GM21786 (cell line): ENCODE data around the gene STAG1.
"Not testable (repeated sequence)": the region's sequence is repeated elsewhere in the genome, so short reads cannot be mapped to it uniquely, and the experiment has no call there.

Experiments
- ATAC-seq: cut with Tn5 transposase; IDR thresholded peaks from one replicate; pipeline ENCODE4 v1.9.1; 2021; ENCODE audit not compliant: unreplicated experiment

Gene STAG1

DNA sequence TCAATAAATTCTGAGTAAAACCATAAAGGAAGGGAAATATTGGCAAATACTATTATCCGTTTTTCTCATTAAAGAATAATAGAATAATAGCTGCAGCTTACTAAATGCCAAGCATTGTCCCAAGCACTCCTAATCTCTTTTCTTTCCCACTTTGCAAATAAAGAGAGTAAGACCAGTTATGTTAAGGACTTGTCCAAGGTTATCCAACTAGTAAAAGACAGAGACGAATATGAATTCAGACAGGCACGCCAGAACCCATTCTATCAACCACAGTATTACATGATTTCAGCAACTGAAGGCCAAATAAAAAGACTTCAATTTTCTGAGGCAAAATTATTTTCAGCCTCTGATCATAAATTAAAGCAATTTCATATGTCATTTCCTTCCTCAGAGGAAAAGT, 235.5 kb downstream of the STAG1 start:
- no peak for ATAC-seq

DNA sequence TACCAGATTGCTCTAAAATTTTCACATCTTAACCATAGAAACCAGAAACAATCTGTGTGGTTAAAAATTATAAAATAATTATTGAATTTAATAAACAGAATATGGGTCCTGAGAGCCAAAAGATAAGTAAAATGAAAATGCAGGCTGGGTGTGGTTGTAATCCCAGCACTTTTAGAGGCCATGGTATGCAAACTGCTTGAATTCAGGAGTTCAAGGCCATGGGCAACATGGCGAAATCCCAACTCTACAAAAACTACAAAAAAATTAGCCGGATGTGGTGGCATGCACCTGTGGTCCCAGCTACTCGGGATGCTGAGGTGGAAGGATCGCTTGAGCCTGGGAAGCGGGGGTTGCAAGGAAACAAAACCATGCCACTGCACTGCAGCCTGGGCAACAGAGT, 236.1 kb downstream of the STAG1 start:
- ATAC-seq: no peak

DNA sequence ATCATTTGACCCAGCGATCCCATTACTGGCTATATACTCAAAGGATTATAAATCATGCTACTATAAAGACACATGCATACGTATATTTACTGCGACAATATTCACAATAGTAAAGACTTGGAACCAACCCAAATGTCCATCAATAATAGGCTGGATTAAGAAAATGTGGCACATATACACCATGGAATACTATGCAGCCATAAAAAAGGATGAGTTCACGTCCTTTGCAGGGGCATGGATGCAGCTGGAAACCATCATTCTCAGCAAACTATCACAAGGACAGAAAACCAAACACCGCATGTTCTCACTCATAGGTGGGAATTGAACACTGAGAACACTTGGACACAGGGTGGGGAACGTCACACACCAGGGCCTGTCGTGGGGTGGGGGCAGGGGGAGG, 237.6 kb downstream of the STAG1 start:
- ATAC-seq: not testable (repeated sequence)

DNA sequence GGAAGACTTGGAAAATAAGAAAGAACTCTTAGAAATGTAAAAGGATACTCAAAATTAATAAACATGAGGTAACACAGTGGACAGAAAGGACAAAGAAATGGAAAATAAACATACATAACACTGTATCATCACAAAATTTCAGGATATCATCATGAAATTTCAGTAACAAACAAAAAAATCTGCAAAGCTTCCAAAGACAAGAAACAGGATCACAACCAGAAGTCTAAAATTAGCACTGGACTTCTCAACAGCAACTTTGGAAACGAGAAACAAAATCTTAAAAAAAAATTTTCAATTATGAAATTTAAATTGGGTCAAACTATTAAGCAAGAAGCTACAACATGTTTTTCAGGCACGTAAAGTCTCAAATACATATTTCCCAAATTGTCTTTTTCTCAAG, 238.8 kb downstream of the STAG1 start:
- no peak for ATAC-seq

DNA sequence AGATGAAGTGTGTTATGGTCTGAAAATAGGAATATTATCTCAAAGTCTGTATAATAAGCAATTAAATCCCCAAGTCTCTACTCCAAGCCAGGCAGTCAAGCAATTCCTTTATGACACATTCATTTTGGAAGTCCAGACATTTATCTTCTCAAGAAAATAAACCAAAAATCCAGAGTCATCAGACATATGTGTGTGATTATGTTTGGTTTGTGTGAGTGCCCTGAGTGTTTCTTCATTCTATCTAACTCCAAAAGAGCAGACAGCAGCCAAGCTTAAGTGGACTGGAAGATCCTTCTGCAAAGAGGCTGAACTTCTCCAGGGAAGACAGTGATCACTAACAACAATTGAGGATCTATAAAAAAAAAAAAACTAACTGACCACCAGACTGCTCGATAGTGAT, 239.8 kb downstream of the STAG1 start:
- no peak for ATAC-seq

DNA sequence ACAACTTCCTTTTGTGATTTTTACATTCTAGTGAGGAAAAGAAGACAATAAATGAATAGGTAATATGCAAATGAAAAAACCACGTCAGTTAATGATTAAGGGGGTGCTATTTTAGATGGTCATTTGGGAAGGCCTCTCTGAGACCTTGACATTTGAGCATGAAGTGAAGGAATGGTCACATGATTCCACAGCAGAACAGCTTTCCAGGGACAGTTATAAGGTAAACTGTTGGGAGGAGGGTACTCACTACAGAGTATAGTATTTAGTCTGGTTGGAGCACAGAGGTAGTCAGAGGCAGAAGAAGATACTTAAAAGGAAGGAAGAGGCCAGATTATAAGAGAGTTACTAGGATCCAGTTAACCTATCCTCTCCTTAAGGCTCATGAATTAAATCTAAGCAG, 246.5 kb downstream of the STAG1 start:
- ATAC-seq: no peak

DNA sequence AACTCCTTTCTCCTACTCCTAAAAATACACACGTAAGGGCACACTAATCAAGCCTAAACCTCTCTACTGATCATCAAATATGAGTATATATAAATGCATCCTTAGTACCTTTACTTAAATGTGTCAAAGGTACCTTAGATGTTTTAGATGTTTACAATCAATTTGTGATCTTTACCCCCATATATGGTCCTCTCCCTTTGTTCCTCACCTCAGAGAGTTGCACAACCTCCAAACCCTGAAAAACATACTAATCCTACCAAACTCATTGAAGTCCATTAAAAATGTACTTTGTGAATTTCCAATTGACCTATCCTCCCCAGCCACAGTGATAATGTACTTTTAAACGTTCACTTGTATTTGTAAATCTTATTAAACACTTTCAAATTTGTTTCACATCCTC, 249.1 kb downstream of the STAG1 start:
- ATAC-seq: no peak

DNA sequence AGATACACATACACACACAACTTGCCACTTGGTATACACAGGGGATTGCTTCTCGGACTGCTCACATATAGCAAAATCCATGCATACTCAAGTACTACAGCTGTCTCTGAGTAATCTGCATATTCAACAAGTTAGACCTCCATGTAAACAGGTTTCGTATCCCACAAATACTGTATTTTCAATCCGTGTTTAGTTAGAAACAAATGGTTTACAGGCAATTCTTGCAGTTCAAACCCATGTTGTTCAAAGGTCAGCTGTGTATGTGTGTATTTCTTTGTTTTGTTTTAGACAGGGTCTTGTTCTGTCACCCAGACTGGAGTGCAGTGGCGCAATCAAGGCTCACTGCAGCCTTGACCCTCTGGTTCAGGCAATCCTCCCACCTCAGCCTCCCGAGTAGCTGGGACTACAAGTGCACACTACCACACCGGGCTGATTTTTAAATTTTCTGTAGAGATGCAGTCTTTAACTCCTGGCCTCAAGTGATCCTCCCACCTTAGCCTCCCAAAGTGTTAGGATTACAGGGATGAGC, 253.2 kb downstream of the STAG1 start:
- no peak for ATAC-seq

DNA sequence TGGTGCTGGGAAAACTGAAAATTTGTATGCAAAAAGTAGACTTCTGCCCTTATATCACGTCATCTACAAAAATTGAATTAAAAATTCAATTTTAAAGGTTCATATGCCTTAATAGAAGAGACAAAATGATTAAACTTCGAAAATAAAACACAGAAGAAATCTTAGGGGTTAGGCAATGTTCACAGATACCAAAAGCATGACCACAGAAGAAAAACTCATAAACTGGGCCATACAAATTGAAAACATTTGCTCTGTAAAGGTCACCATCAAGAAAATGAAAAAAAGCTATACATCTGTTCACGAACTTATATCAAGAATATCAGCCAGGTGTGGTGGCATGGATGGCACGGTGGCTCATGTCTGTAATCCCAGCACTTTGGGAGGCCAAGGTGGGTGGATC, 257.0 kb downstream of the STAG1 start:
- ATAC-seq: no peak

DNA sequence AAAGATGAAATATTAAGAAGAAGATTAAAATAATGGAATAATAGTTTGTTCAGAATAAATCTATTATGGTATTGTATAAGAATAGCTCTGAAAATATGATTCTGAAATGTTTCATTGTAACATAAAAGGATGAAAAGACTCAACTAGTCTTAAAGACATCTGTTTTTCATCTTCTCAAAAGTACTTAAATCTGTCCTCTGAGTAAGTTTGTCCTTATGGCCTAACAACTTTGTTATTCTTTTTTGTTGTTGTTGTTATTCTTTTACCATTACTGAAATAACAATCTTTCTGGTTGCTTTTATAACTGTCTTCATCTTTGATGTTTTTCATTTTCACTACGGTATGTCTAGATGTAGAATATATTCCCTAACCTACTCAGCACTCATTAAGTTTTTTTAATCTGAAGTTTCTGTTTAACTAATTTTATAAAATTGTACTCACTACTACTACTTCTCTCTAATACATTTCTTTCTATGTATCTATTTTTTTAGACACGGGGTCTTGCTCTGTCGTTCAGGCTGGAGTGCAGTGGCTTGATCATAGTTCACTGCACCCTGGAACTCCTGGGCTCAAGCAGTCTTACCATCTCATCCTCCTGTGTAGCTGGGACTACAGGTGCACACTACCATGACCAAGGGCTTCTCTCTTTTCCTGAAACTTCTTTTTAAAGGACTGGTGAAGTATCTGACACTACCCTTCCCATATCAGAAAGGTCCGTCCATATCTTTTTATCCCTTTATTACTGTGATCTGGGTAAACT, 261.4 kb downstream of the STAG1 start:
- ATAC-seq: no peak

DNA sequence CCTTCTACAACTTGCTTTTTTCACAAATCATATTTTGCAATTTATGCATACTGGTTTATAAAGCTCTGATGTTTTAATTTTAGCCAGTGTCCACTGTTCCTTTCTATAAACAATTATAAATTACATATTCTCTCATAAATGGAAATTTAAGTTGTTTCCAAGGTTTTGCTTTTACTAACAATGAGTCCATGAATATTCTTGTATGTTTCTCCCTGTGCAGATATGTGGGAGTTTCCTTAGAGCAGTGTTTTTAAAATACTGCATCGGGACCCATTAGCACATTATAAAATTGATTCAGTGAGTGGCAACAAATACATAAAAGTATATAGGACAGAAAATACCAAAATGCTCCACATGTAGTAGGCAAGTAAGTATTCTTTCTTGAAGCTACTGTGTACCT, 266.4 kb downstream of the STAG1 start:
- no peak for ATAC-seq

DNA sequence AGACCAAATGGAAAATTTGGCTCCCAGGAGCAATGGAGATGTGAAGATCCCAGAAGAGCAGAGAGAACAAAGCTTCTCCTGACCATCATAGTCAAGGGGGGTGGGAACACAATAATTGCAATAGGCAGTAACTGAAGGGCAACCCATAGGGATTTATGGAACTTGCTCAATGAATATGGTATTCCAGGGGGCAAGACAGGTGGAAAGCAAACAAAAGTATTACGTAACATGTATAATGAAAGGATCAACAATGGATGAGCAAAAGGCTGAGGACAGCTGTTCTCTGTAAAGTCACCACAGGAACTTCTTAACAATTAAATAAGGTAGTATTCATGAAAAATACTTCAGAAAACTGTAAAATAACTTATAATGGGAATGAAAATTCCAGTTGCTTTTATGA, 275.9 kb downstream of the STAG1 start:
- ATAC-seq: no peak

DNA sequence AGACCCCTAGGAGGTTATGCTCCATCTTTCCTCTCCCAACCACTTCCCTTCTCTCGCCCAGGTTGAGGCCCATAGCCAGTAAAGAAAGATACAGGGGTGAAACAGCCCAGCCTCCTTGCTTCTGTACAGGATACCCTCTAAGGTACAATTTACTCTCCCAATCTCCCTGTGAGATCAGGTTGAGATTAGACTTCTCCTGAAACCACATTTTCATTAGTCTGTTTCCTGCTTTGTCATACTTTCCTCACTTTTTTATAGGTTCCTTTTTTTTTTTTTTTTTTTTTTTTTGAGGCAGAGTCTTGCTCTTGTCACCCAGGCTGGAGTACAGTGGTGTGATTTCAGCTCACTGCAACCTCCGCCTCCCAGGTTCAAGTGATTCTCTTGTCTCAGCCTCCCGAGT, 277.3 kb downstream of the STAG1 start:
- not testable (repeated sequence) for ATAC-seq

DNA sequence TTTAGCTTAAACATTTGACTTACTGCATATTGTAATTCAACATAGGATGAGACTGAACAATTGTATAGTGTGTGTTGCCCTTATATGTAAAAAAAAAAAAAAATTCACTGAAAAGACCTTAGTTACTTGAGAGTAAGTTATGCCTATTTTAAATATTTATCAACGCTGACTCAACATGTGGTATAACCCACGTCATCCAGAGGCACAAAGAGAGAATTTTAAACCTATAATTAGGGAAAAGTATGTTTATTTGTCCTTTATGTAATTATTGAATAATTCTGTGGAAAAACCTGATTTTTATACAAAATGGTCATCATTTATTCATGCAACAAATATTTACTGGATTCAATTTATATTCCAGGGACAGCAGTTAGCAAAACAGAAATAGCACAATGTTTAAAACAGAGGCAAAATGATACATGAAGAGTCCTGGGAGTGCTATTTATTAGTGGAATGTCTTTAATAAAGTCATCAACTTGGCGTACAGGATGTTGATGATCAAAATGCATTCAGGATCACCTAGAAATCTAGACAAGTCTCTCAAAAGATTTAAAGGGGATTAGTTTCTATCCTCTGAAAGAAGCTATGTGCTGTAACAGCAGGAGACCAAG, 278.4 kb downstream of the STAG1 start:
- ATAC-seq: no peak

DNA sequence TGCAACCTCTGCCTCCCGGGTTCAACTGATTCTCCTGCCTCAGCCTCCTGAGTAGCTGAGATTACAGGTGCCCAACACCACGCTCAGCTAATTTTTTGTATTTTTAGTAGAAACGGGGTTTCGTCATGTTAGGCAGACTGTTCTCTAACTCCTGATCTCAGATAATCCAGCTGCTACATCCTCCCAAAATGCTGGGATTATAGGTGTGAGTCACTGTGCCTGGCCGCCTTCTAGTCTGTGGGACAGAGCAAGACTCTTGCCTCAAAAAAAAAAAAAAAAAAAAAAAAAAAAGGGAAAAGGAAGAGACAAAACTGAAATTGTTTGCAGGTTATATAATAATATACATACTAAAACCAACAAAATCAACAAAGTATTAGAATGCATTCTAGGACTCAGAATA, 286.9 kb downstream of the STAG1 start:
- no peak for ATAC-seq

DNA sequence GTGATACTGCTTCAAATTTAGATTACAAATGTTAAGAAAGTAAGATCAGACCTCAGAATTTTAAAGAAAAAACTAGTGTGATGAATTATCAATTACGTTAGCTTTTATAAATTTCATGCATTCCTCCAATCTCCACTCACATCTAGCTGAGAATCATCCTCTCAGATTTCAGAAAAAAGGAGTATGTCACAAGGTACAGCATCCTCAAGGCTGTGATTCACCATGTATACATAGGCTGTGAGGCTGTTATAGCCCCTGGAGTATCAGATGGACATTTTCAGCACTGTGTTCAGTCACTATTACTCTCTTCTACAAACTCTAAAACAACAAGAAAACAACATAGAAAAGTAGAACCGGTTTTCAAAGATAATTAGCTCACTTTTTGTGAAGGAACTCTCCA, 287.7 kb downstream of the STAG1 start:
- no peak for ATAC-seq

DNA sequence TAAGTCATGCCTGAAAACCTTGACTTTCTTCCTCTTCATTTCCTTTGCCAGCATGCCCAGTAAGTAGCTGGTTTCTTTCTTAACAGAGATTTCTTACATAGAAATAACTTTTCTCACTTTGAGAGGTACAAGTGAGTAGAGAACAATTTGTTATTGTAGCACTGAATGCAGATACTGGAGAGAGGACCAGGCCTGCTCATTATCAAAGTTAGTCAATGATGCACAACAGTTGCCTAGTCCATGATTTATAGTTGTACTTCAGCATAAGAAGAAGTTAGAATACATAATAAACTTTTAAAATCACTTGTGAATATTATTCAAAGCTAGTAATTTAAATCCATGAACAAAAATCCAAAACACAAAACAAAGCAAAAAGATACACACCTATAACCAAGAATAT, 289.0 kb downstream of the STAG1 start:
- ATAC-seq: no peak

DNA sequence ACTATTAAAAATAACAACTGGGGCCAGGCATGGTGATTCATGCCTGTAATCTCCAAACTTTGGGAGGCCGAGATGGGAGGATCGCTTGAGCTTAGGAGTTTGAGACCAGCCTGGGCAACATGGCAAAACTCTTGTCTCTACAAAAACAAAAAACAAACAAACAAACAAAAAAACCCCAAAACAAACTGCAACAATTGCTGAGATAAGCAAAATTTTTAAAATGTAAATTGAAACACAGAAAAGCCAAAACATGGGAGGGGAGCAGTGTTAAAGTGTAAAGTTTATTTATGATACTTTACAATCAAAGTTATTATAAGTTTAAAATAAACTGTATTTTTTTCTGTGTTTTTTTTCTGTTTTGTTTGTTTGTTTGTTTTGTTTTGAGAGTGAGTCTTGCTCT, 294.4 kb downstream of the STAG1 start:
- no peak for ATAC-seq

DNA sequence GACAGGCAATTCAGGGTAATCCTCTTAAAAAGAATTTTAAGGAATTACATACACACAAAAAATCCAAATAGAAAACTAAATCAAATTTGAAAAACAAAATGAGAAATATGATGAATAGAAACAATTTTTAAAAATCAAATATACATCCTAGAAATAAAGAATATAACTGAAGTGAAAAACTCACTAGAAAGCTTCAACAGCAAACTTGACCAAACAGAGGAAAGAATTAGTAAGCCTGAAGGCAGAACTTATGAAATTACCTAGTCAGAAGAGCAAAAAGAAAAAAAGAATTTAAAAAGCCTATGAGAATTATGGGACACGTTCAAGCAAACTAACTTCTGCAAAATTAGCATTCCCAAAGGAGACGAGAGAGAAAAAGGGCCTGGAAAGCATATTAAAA, 296.0 kb downstream of the STAG1 start:
- ATAC-seq: no peak

DNA sequence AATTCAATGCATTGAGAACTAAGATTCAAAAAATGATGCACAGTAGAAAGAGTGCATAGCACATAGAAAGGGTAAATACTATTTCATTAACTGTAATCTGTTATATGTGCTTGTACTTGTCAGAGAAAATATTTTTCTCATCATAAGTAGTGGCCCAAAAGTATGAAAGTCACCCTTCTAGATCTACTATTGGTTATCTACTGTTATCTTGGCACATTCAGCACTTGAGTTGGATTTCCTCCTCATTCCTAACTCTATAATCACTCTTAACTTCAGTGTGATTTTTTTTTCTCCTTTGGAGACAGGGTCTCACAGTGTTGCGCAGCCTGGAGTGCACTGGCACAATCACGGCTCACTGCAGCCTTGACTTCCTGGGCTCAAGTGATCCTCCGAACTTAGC, 307.6 kb downstream of the STAG1 start:
- no peak for ATAC-seq

DNA sequence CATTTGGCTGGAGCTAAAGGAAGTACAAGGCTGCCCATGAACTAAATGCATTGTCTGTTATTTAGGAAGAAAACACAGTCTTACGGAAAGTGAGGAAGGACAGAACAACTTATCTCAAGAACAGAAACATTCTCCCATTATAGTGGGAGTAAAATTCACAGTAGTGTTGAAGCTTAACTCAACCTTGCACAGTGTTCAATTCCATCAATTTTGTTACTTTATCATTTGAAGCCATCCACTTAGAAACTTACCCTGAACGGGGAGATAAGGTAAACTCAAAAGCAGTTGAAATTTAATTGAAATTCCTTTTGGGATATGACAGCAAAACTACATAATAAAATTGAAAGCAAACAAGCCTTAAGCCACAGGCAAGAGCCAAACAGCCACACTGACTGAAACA, 315.1 kb downstream of the STAG1 start:
- no peak for ATAC-seq

DNA sequence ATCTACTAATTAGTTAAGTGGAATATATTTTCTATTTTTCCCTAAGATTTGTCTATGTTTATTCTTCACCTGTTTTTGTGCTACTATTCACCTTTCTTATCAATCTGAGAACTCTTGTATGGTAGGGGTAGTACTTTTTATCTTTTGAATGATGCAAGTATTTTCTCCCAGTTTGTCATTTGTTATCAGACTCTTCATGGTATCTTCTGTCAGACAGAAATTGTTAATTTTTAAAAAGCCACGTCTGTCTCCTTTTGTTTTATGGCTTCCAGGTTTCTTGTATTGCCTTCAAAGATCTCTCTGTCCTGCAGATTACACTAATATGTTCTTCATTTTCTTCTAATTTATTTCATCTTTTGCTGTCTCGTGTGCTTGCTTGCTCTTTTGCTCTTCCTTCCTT, 317.7 kb downstream of the STAG1 start:
- ATAC-seq: no peak

DNA sequence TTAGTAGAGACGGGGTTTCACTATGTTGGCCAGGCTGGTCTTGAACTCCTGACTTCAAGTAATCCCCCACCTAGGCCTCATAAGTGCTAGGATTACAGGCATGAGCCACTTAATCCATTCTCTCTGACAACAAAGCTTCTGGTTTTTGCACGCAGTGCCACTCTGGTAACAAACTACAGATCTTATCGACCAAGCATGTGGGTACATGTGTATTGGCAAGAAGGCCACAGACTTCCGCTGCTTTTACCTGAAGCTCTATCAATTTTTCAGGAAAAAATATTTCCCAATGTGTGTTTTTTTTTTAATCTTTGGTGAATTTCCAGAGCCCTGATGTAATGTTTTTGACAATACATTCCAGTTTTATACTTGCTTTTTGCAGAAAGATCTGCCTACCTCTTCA, 319.5 kb downstream of the STAG1 start:
- no peak for ATAC-seq
